Mammary epithelial cell (primary cell): Measurements from ENCODE around the gene ANKRD28.

Source experiments
- CTCF ChIP-seq, 2 donors: IDR thresholded peaks in 1 of 2; conservative IDR thresholded peaks in 1 of 2; 2 replicates each; pipeline ENCODE4 v1.5.1; 2011 to 2012; ENCODE audit warnings: inconsistent platforms in 2 of 2, low read length in 2 of 2, mild to moderate bottlenecking in 2 of 2, control low read depth in 1 of 2, low read depth in 1 of 2; ENCODE audit not compliant: insufficient read depth in 1 of 2; ENCODE audit errors: extremely low read depth in 1 of 2
- EZH2 ChIP-seq: IDR thresholded peaks from 2 replicates; pipeline ENCODE4 v1.6.1; 2012; ENCODE audit warnings: low read length, inconsistent platforms, borderline replicate concordance

- TF ChIP-seq EZH2 (no peak), CTCF (conservative IDR thresholded peaks at IDR 0.05 in 1 of 2, IDR thresholded peaks at IDR 0.05 in 1 of 2; ENCODE audit: extremely low read depth in 1 of 2, insufficient read depth in 1 of 2, low read depth in 1 of 2, low read length in 2 of 2) (no peak)
These were observed 44.6 kb downstream of the ANKRD28 start for GRCh38 chr3:15753056-15753710.
